Osteoblast (primary cell): ENCODE data around the gene DZIP1L. TPM values are rescaled to one million over a fixed set of nuclear protein-coding genes. Genes with fewer than 3 reads are reported as not detected.

Source experiments
- DNase-seq: peaks from one replicate; pipeline ENCODE4 v3.0.0; 2011; ENCODE audit warnings: low spot score, mixed read lengths; ENCODE audit not compliant: insufficient read length; ENCODE audit errors: missing footprints
- H2AFZ ChIP-seq: 2 replicates; pipeline ENCODE4 v1.6.0; 2011; ENCODE audit warnings: mild to moderate bottlenecking, low read length
- H3K27ac ChIP-seq: 2 replicates; pipeline ENCODE4 v1.5.1; 2011; ENCODE audit warnings: mild to moderate bottlenecking, low read depth, low read length, moderate library complexity
- H3K27me3 ChIP-seq: 2 replicates; pipeline ENCODE4 v1.6.0; 2012; ENCODE audit warnings: mild to moderate bottlenecking, control low read depth, inconsistent platforms, low read length, moderate library complexity; ENCODE audit not compliant: insufficient read depth
- H3K36me3 ChIP-seq: 2 replicates; pipeline ENCODE4 v1.5.1; 2011; ENCODE audit warnings: mild to moderate bottlenecking, low read length, control low read depth, moderate library complexity; ENCODE audit not compliant: insufficient read depth
- H3K4me1 ChIP-seq: 2 replicates; pipeline ENCODE4 v1.5.1; 2011; ENCODE audit warnings: mild to moderate bottlenecking, low read length, control low read depth, moderate library complexity; ENCODE audit not compliant: insufficient read depth
- H3K4me2 ChIP-seq: 2 replicates; pipeline ENCODE4 v1.6.0; 2011; ENCODE audit warnings: mild to moderate bottlenecking, low read length; ENCODE audit not compliant: insufficient read depth
- H3K4me3 ChIP-seq: fragments of 200-600 bp; sonication (generic); 3 replicates; pipeline ENCODE4 v1.5.1; 2012; ENCODE audit warnings: mild to moderate bottlenecking, low read length, inconsistent platforms; ENCODE audit not compliant: insufficient read depth
- H3K79me2 ChIP-seq: 2 replicates; pipeline ENCODE4 v1.6.0; 2012; ENCODE audit warnings: mild to moderate bottlenecking, low read length, control low read depth, inconsistent platforms; ENCODE audit not compliant: insufficient read depth
- H3K9me3 ChIP-seq: 2 replicates; pipeline ENCODE4 v1.5.1; 2011; ENCODE audit warnings: low read depth, low read length, control low read depth
- H4K20me1 ChIP-seq: 2 replicates; pipeline ENCODE4 v1.6.0; 2012; ENCODE audit warnings: mild to moderate bottlenecking, low read length, control low read depth; ENCODE audit not compliant: insufficient read depth
- CTCF ChIP-seq: IDR thresholded peaks from 2 replicates; pipeline ENCODE4 v1.5.1; 2011; ENCODE audit warnings: mild to moderate bottlenecking, low read depth, low read length, moderate library complexity; ENCODE audit errors: extremely low read depth
- total RNA-seq: library from RNA; depleted of rRNA; stranded (reverse); fragments of >200 nt; gene quantifications from 2 replicates; pipeline ENCODE4 v1.2.3, GENCODE V29; 2012

Gene DZIP1L
- total RNA-seq, 1 donor = 42.3 TPM

DNA sequence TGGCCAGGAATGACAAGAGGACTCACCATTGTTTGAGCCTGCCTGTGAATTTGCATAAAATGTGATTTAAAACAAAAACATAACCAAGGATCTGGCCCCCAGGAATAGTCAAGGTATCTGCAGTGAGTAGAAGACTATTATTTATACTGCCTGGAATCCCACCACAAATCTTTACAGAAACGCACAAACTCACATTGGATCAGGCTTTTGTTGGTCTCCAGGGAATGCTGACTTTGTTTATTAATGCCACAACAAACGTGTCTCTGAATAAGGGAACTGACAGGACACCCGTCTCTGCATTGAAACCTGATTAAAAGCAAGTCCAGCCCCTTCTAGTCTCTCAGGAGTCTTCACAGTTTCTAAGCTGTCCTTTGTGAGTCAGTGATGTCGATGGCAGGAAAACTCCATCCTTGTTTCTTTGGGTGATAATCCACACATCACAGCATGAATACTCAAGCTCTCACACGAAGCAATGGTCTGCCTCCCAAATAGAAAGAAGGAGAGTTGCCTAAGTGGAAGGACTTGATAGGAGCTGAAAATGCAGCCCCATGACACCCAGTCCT, 67.7 kb downstream of the DZIP1L start:
- Histone ChIP-seq H3K4me2 (no peak overlapping the region), H2AFZ (no peak overlapping the region), H4K20me1 (no peaks in the 10 kb centered on the region), H3K4me1 (peaks cover 29% of the 10 kb centered on the region), H3K9me3 (no peaks in the 10 kb centered on the region), H3K27ac (no peak overlapping the region), H3K36me3 (no peaks in the 10 kb centered on the region), H3K79me2 (no peaks in the 10 kb centered on the region), H3K4me3 (no peak overlapping the region), H3K27me3 (no peaks in the 10 kb centered on the region)
- DNase-seq = peak; percentile 34
- no peak for TF ChIP-seq CTCF

DNA sequence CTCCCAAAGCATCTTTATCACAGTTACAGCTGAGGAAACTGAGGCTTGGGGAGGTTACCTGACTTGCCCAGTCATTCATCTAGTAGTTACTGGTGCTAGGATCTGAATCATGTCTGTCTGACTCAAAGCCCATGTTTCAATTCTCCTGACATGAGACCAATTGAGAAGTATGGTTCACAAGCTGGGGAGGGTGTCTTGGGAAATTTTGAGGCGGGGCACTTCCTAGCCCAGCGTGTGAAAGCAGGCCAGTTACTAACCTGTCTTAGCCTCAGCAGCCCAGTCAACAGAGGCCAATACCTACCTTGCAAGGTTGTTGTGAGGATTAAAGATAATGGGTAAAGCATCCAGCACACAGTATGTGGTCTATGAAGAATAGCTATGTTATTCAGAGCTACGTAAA, 68.5 kb downstream of the DZIP1L start:
- H2AFZ ChIP-seq = no peak overlapping the region
- H3K4me2 ChIP-seq = no peak overlapping the region
- H3K36me3 ChIP-seq = no peaks in the 10 kb centered on the region
- peaks cover 35% of the 10 kb centered on the region for H3K4me1 ChIP-seq
- TF ChIP-seq CTCF = no peak
- H3K27me3 ChIP-seq = no peaks in the 10 kb centered on the region
- H3K4me3 ChIP-seq = no peak overlapping the region
- no peaks in the 10 kb centered on the region for H4K20me1 ChIP-seq
- no peaks in the 10 kb centered on the region for H3K9me3 ChIP-seq
- H3K27ac ChIP-seq = no peak overlapping the region
- DNase-seq = no peak
- no peaks in the 10 kb centered on the region for H3K79me2 ChIP-seq

DNA sequence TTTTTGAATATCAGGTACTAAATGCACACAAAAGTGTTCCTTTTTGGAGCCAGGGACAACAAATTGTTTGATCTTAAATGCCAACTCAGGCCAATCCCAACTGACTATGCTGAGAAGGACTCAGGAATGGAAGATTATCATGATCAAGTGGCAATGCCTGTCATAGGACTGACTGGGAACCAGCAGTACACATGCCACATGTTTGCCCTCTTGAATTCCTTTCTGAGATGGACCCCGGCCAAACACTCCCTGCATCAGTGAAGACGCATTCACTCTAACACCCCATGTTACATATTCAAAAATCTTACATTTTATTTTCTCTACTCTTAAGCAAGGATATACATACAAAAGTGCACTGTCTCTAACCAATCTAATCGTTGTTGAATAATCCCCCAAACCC, 69.3 kb downstream of the DZIP1L start:
- no peak overlapping the region for H3K4me3 ChIP-seq
- no peaks in the 10 kb centered on the region for H3K79me2 ChIP-seq
- no peaks in the 10 kb centered on the region for H4K20me1 ChIP-seq
- H3K4me1 ChIP-seq = peaks cover 40% of the 10 kb centered on the region
- no peaks in the 10 kb centered on the region for H3K36me3 ChIP-seq
- H3K27me3 ChIP-seq = no peaks in the 10 kb centered on the region
- H3K27ac ChIP-seq = no peak overlapping the region
- DNase-seq = no peak
- no peaks in the 10 kb centered on the region for H3K9me3 ChIP-seq
- TF ChIP-seq CTCF = no peak
- no peak overlapping the region for H2AFZ ChIP-seq
- no peak overlapping the region for H3K4me2 ChIP-seq

DNA sequence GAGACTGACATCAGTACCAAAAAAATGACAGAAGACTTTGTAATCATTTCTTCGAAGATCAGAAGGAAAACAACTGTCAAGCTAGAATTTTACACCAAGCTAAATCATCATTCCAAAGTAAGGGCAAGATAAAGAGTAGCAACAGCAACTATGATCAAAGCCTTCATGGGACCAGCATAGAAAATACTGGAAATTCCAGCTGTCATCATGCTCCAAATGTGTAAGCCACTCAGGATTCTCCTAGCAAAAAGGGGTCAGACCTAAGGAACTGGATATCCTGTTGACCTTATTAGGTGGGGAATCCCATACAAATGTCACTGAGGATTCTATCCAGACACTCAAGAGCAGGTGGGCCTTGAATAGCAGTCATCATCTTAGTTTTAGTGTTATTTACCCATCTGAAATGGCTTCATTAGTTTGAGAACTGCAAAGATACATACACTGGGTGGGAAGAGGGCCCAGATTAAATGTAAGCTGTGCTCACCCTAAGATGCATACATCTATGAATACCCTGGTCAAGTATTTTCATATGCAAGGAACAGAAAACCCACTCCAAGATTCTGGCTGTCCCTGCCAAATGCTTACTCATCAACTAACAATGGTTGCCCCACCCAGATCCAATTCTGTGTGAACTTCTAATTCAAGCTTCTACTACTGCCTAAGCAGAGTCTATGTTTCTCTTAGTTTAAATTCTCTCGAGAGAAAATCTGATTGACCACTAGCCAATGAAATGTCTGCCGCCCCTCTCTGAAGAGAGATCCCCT, 72.0 kb downstream of the DZIP1L start:
- H4K20me1 ChIP-seq = no peaks in the 10 kb centered on the region
- peak; percentile 72 for DNase-seq
- no peak for TF ChIP-seq CTCF
- peak overlapping the region; percentile 40 for H3K27ac ChIP-seq
- no peaks in the 10 kb centered on the region for H3K79me2 ChIP-seq
- H3K4me1 ChIP-seq = peaks cover 28% of the 10 kb centered on the region
- no peaks in the 10 kb centered on the region for H3K36me3 ChIP-seq
- no peak overlapping the region for H2AFZ ChIP-seq
- H3K9me3 ChIP-seq = no peaks in the 10 kb centered on the region
- no peaks in the 10 kb centered on the region for H3K27me3 ChIP-seq
- peak overlapping the region; percentile 25 for H3K4me2 ChIP-seq
- no peak overlapping the region for H3K4me3 ChIP-seq
